HTERT RPE-1 (cell line): Measurements from ENCODE around the gene RBM25.
"Not testable (repeated sequence)": the region's sequence is repeated elsewhere in the genome, so short reads cannot be mapped to it uniquely, and the experiment has no call there.

ENCODE experiments used
- in situ Hi-C: fragments of 300-500 bp; cut with MboI; formaldehyde crosslinking; loops from 4 replicates; pipeline ENCODE4 v1.14.3; 2020; ENCODE audit warnings: low sequenced_read_pairs

Gene RBM25

DNA sequence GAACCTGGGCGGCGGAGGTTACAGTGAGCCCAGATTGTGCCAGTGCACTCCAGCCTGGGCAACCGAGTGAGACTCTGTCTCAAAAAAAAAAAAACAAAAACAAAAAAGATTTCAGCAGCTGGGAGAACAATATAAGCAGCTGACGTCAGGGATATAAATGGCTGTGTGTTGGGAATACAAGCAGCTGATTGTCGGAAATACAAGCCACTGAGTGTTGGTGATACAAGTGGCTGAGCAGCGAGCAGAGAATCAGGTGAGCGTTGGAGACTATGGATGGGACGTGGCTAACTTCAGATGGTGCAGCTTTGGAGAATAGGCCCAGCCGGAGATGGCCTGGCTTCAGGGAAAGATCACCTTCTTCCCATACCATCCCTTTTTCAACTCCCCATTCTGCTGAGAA is 109.9 kb downstream of the RBM25 start:
- in situ Hi-C loops, result no loop called here

DNA sequence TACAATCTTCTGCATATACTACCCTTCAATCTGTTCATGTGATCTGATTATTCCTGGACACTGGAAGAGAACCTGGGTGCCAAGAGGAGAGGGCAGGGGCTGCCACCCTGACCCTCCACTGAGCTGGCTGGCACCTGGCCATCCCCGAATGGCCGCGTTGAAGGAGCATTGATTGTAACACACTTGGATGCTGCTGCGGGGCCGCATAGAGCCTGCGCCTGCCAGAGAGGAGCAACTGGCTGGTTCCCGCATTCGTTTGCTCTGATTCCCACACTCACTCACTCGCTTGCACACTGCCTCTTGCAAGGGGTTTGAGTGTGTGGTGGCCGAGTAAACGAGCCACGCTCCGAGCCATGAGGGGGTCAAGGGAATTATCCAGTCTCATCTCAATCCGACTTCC is 110.4 kb downstream of the RBM25 start:
- in situ Hi-C loops, result no loop called here

DNA sequence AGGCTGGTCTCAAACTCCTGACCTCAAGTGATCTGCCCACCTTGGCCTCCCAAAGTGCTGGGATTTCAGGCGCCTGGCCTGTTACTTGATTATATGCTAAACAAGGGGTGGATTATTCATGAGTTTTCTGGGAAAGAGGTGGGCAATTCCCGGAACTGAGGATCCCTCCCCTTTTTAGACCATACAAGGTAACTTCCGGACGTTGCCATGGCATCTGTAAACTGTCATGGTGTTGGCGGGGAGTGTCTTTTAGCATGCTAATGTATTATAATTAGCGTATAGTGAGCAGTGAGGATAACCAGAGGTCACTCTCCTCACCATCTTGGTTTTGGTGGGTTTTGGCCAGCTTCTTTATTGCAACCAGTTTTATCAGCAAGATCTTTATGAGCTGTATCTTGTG is 111.5 kb downstream of the RBM25 start:
- in situ Hi-C loops, result not testable (repeated sequence)

DNA sequence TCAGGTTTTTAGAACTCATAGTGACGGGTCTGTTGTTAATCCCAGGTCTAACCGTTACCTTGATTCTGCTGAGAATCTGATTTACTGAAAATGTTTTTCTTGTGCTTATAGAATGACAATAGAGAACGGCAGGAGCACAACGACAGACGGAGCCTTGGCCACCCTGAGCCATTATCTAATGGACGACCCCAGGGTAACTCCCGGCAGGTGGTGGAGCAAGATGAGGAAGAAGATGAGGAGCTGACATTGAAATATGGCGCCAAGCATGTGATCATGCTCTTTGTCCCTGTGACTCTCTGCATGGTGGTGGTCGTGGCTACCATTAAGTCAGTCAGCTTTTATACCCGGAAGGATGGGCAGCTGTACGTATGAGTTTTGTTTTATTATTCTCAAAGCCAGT is 112.4 kb downstream of the RBM25 start:
- in situ Hi-C loops, result no loop called here

DNA sequence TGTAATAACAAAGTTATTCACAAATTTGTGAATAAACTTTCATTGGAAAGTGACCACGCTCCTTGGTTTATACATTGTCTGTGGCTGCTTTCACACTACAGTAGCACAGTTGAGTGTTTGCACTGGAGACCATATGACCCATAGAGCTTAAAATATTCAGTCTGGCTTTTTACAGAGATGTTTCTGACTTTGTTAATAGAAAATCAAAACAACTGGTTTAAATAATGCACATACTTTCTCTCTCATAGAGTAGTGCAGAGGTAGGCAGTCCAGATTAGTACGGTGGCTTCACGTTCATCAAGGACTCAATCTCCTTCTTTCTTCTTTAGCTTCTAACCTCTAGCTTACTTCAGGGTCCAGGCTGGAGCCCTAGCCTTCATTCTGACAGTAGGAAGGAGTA is 114.2 kb downstream of the RBM25 start:
- in situ Hi-C loops, result no loop called here

DNA sequence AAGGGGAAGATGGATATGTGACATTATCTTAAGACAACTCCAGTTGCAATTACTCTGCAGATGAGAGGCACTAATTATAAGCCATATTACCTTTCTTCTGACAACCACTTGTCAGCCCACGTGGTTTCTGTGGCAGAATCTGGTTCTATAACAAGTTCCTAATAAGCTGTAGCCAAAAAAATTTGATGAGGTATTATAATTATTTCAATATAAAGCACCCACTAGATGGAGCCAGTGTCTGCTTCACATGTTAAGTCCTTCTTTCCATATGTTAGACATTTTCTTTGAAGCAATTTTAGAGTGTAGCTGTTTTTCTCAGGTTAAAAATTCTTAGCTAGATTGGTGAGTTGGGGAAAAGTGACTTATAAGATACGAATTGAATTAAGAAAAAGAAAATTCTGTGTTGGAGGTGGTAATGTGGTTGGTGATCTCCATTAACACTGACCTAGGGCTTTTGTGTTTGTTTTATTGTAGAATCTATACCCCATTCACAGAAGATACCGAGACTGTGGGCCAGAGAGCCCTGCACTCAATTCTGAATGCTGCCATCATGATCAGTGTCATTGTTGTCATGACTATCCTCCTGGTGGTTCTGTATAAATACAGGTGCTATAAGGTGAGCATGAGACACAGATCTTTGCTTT is 114.9 kb downstream of the RBM25 start:
- in situ Hi-C loops, result no loop called here
